GM19025 (cell line): ENCODE data around the gene ALKBH7.

Experiments used
- ATAC-seq: cut with Tn5 transposase; IDR thresholded peaks from one replicate; pipeline ENCODE4 v1.9.1; 2021; ENCODE audit warnings: mild to moderate bottlenecking, low read depth, moderate library complexity; ENCODE audit not compliant: unreplicated experiment

ALKBH7 gene

DNA sequence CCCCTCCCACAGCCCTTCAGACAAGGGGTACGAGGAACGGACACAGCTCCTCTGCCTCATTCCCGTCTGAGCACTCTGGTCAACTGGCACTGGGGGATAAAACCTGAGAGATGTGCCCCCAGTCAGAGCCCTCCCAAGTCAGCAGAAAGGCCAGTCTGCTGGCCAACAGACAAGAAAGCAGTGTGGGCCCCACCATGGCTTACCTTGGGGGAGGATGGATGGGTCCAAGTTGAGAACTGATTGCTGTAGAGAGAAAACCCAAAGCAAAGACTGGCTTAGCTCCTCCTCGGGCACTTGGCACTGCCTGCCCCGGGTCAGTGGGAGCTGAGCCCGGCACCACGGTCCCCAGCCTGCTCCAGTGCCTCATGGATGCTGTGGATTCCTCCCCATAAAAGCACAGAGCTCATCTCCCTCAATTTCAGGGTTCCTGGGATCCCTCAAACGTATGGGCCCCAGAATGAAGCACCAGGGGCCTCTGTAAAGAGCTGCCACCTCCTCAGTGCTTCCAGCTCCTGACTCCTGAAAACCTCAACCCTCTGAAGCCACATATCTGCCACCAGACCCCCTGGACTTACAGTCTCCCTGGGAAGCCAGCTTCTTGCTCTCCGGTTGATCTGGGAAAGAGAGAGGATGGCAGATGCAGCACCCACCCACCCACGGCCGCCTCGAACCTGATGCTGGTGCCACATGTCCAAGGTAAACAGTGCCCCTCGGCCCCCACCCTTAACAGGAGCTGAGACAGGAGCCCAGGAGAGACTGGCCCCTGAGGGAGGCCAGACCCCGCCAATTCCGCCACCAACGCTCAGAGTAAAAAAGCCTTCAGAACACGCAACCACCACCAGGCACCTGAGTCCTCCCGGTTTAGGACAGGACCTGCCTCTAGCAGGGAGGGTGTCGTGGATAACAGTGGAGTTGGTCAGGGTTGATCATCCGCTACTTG, 48.8 kb downstream of the ALKBH7 start:
- no peak for ATAC-seq

DNA sequence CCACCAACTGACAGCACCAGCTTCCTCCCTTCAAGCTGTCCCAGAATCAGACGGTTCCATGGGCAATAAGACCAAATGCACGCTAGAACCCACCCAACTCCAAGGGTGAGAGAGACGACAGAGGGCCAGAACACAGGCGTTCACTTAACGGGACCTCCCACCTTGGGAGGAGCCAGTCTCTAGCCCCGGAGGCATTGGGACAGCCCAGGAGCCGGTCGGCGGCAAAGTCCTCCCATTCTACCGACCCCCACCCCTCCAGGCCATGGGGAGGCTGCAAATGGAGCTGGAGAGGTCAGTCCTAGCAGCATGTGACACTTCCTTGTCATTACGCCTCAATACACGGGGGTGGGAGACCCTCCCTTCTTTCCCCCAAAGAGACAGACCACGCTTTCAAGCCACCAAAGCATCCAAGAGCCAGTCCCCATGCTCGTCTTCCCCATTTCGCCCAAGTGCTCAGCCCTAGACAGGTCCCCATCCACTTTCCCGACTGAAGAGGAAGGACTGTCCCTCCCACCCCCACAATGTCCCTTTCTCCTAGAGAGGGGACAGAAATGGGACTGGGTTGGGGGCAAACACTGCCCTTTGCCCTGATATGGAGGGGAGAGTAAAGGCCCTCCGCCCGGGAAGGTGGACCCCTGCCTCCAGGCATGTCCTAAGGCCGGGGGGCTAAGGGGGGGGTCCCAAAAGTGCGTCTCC, 51.1 kb downstream of the ALKBH7 start:
- no peak for ATAC-seq

DNA sequence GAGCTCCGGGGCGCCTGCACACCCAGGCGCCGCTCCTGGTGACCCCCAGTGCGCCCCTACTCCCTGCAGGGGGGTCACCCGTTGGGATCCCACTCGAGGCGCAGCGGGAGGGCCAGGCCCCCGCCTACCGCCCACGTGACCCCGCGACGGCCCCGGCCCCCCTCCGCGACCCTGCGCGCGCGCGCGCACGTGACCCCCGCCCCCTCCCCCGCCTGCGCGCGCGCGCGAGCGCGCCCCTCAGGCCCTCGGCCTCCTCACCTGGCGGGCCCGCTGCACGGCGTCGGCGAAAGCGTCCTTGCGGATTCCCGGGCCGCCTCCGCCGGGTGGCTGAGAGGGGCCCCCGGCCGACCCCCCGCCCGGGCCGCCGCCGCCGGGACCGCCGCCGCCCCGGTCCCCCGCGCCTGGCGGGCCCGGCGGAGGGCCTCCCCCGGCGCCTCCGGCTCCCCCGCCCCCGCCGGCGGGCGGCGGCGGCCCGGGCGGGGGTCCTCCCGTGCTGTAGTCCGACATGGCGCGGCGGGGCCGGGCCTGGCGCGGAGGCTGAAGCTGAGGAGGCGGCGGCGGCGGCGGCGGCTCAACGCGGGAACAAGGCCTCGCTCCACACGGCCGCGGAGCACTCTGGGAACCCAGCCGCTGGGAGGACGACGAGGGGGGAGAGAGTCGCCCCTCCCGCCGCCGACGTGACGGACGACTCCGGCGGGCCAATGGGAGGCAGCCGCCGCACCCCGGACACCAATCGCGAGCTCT, 51.8 kb downstream of the ALKBH7 start, which contains the start of gene KHSRP:
TSS of gene KHSRP (minus strand) at position 617 of the 744 bp plus-strand sequence. CDS start at position 507, 110 bp downstream.
- ATAC-seq, result no peak
